IMR-90 (cell line): ENCODE results near the gene SCIN. TPM values are rescaled to one million over a fixed set of nuclear protein-coding genes. Genes with fewer than 3 reads are reported as not detected.

Source experiments
- ATAC-seq: fragments of 200-7000 bp; cut with Tn5 transposase; 2 replicates; pipeline ENCODE4 v1.9.1; 2020; ENCODE audit warnings: low read depth, mild to moderate bottlenecking, moderate library complexity
- BruUV-seq: library from RNA; stranded (reverse); fragments of 400-500 nt; replicated peaks from 2 replicates; lab custom pipeline; 2021; lab: Mats Ljungman, UMichigan
- CTCF ChIA-PET: fragments of 300-600 bp; formaldehyde crosslinking; extraction: SDS; loops from one replicate; lab custom pipeline; 2021; ENCODE audit warnings: antibody characterized with exemption; lab: Yijun Ruan, JAX
- POLR2A ChIA-PET: fragments of 300-600 bp; sonication (Branson Sonifier 250); formaldehyde crosslinking; loops from one replicate; lab custom pipeline; 2022; ENCODE audit warnings: antibody characterized with exemption; ENCODE audit not compliant: unreplicated experiment; lab: Charles Lee
- DNase-seq: peaks from one replicate; pipeline ENCODE4 v3.0.0; 2013
- H2AFZ ChIP-seq: replicated peaks from 2 replicates; pipeline ENCODE3; 2013; ENCODE audit warnings: low read length, mild to moderate bottlenecking; ENCODE audit not compliant: poor library complexity
- H2AK5ac ChIP-seq: 2 replicates; pipeline ENCODE4 v1.6.1; 2013; ENCODE audit warnings: low read depth, low read length, inconsistent platforms
- H2AK9ac ChIP-seq: replicated peaks from 2 replicates; pipeline ENCODE3; 2013; ENCODE audit warnings: mild to moderate bottlenecking, low read depth, low read length, moderate library complexity; ENCODE audit not compliant: poor library complexity
- H2BK120ac ChIP-seq: 2 replicates; pipeline ENCODE4 v1.6.1; 2013; ENCODE audit warnings: low read depth, low read length, inconsistent platforms
- H2BK15ac ChIP-seq: 3 replicates; pipeline ENCODE4 v1.6.1; 2013; ENCODE audit warnings: low read depth, low read length, inconsistent platforms
- H2BK20ac ChIP-seq: 2 replicates; pipeline ENCODE4 v1.6.1; 2013; ENCODE audit warnings: low read depth, mild to moderate bottlenecking, inconsistent platforms, low read length, moderate library complexity
- H2BK5ac ChIP-seq: 2 replicates; pipeline ENCODE4 v1.6.1; 2013; ENCODE audit warnings: mild to moderate bottlenecking, low read depth, low read length, inconsistent platforms; ENCODE audit not compliant: poor library complexity, severe bottlenecking
- H3K14ac ChIP-seq: replicated peaks from 2 replicates; pipeline ENCODE4 v1.6.1; 2013; ENCODE audit warnings: low read depth, low read length, inconsistent platforms
- H3K18ac ChIP-seq: 2 replicates; pipeline ENCODE4 v1.6.1; 2013; ENCODE audit warnings: low read depth, low read length, control low read depth
- H3K23ac ChIP-seq: 2 replicates; pipeline ENCODE4 v1.6.1; 2013; ENCODE audit warnings: low read depth, low read length, inconsistent platforms
- H3K27ac ChIP-seq: 2 replicates; pipeline ENCODE4 v1.5.1; 2013; ENCODE audit warnings: mild to moderate bottlenecking, control low read depth, low read length; ENCODE audit not compliant: insufficient read depth
- H3K27me3 ChIP-seq: 2 replicates; pipeline ENCODE4 v1.6.1; 2013; ENCODE audit warnings: low read length; ENCODE audit not compliant: control insufficient read depth, insufficient read depth
- H3K36me3 ChIP-seq: 2 replicates; pipeline ENCODE4 v1.6.1; 2013; ENCODE audit warnings: low read length, mixed read lengths; ENCODE audit not compliant: control insufficient read depth, insufficient read depth
- H3K4ac ChIP-seq: 2 replicates; pipeline ENCODE4 v1.6.1; 2013; ENCODE audit warnings: low read depth, low read length, inconsistent platforms
- H3K4me1 ChIP-seq: 2 replicates; pipeline ENCODE4 v1.6.1; 2013; ENCODE audit warnings: low read length, mixed read lengths; ENCODE audit not compliant: control insufficient read depth, insufficient read depth
- H3K4me2 ChIP-seq: 2 replicates; pipeline ENCODE4 v1.6.1; 2013; ENCODE audit warnings: low read depth, mild to moderate bottlenecking, control low read depth, low read length, moderate library complexity
- H3K4me3 ChIP-seq: 2 replicates; pipeline ENCODE4 v1.5.1; 2013; ENCODE audit warnings: low read depth, mild to moderate bottlenecking, control low read depth, low read length, moderate library complexity; ENCODE audit not compliant: insufficient read depth
- H3K56ac ChIP-seq: 2 replicates; pipeline ENCODE4 v1.6.1; 2013; ENCODE audit warnings: low read length, inconsistent platforms; ENCODE audit not compliant: insufficient read depth; ENCODE audit errors: extremely low read depth
- H3K79me1 ChIP-seq, 2 experiments: 2 replicates each; pipeline ENCODE4 v1.6.1; 2013; ENCODE audit warnings: low read length in 2 of 2, inconsistent platforms in 1 of 2, low read depth in 1 of 2
- H3K9ac ChIP-seq: 2 replicates; pipeline ENCODE4 v1.6.1; 2013; ENCODE audit warnings: low read depth, low read length, control low read depth
- H3K9me1 ChIP-seq: 2 replicates; pipeline ENCODE4 v1.6.1; 2013; ENCODE audit warnings: low read length, inconsistent platforms; ENCODE audit not compliant: insufficient read depth
- H3K9me3 ChIP-seq: 2 replicates; pipeline ENCODE4 v1.6.1; 2013; ENCODE audit warnings: low read length; ENCODE audit not compliant: control insufficient read depth, insufficient read depth
- H4K20me1 ChIP-seq: 2 replicates; pipeline ENCODE4 v1.6.1; 2013; ENCODE audit warnings: low read length, inconsistent platforms; ENCODE audit not compliant: insufficient read depth
- H4K5ac ChIP-seq: 2 replicates; pipeline ENCODE4 v1.6.1; 2013; ENCODE audit warnings: mild to moderate bottlenecking, low read depth, low read length, control low read depth
- H4K8ac ChIP-seq, 2 experiments: 2 replicates each; pipeline ENCODE4 v1.6.1; 2013; ENCODE audit warnings: low read depth in 2 of 2, low read length in 2 of 2, control low read depth in 1 of 2, inconsistent platforms in 1 of 2
- H4K91ac ChIP-seq: 2 replicates; pipeline ENCODE4 v1.6.1; 2013; ENCODE audit warnings: low read depth, low read length, inconsistent platforms; ENCODE audit not compliant: insufficient read depth
- BHLHE40 ChIP-seq: fragments of 150-350 bp; IDR thresholded peaks from 2 replicates; pipeline ENCODE4 v1.6.1; 2016; ENCODE audit warnings: mild to moderate bottlenecking, low read depth, low read length
- CEBPB ChIP-seq: IDR thresholded peaks from 2 replicates; pipeline ENCODE4 v1.6.1; 2012; ENCODE audit warnings: low read depth, low read length, improper control_type of control experiment
- CHD1 ChIP-seq: IDR thresholded peaks from 2 replicates; pipeline ENCODE4 v1.6.1; 2012; ENCODE audit warnings: low read depth, low read length, improper control_type of control experiment
- CTCF ChIP-seq: conservative IDR thresholded peaks from 2 replicates; pipeline ENCODE4 v1.5.1; 2012; ENCODE audit warnings: mild to moderate bottlenecking, low read depth, low read length, improper control_type of control experiment
- ELK1 ChIP-seq: fragments of 150-350 bp; IDR thresholded peaks from 2 replicates; pipeline ENCODE4 v1.6.1; 2016; ENCODE audit warnings: low read depth, mild to moderate bottlenecking, low read length, moderate library complexity, borderline replicate concordance
- FOS ChIP-seq: fragments of 150-350 bp; IDR thresholded peaks from 2 replicates; pipeline ENCODE4 v1.6.1; 2016; ENCODE audit warnings: low read depth, low read length
- MAFK ChIP-seq: IDR thresholded peaks from 2 replicates; pipeline ENCODE4 v1.6.1; 2012; ENCODE audit warnings: low read depth, low read length, improper control_type of control experiment
- MAZ ChIP-seq: IDR thresholded peaks from 2 replicates; pipeline ENCODE4 v1.6.1; 2012; ENCODE audit warnings: low read depth, mild to moderate bottlenecking, low read length, improper control_type of control experiment, moderate library complexity, borderline replicate concordance
- MXI1 ChIP-seq: IDR thresholded peaks from 2 replicates; pipeline ENCODE4 v1.6.1; 2012; ENCODE audit warnings: low read depth, mild to moderate bottlenecking, low read length, moderate library complexity, borderline replicate concordance
- POLR2A ChIP-seq: IDR thresholded peaks from 2 replicates; pipeline ENCODE4 v1.6.1; 2012; ENCODE audit warnings: mild to moderate bottlenecking, low read depth, low read length
- RAD21 ChIP-seq: IDR thresholded peaks from 2 replicates; pipeline ENCODE4 v1.6.1; 2012; ENCODE audit warnings: low read length, improper control_type of control experiment
- RFX5 ChIP-seq: IDR thresholded peaks from 2 replicates; pipeline ENCODE4 v1.8.0; 2012; ENCODE audit warnings: low read depth, mild to moderate bottlenecking, low read length, moderate library complexity
- SMC3 ChIP-seq: fragments of 150-350 bp; IDR thresholded peaks from 2 replicates; pipeline ENCODE4 v1.6.1; 2016; ENCODE audit warnings: low read depth, mild to moderate bottlenecking, antibody characterized with exemption, low read length, moderate library complexity
- USF2 ChIP-seq: fragments of 150-350 bp; IDR thresholded peaks from 2 replicates; pipeline ENCODE4 v1.6.1; 2017; ENCODE audit warnings: mild to moderate bottlenecking, antibody characterized with exemption, low read length, low read depth
- WGBS, 2 experiments: methylation state at CpG; one replicate each; pipeline versions ENCODE4 v1.1.5 to v1.1.7; 2013; ENCODE audit warnings: missing lambda C conversion rate in 2 of 2; ENCODE audit not compliant: insufficient read length in 1 of 2; ENCODE audit errors: extremely low coverage in 2 of 2; 5-methylcytosine and 5-hydroxymethylcytosine counted together
- dilution Hi-C: fragments of 300-500 bp; cut with HindIII; formaldehyde crosslinking; loops from one replicate; pipeline ENCODE4 v1.14.3; 2018; ENCODE audit warnings: low sequenced_read_pairs; ENCODE audit not compliant: unreplicated experiment
- in situ Hi-C: fragments of 300-500 bp; cut with MboI; formaldehyde crosslinking; loops from 3 replicates; pipeline ENCODE4 v1.14.3; 2019; ENCODE audit warnings: low sequenced_read_pairs, inconsistent platforms, mixed read lengths
- intact Hi-C: fragments of 100-400 bp; cut with micrococcal nuclease; formaldehyde crosslinking; loops from 2 replicates; pipeline ENCODE4 v1.10.0; 2022
- polyA plus RNA-seq, 3 experiments: library from polyadenylated mRNA; depleted of rRNA; stranded (reverse); fragments of >200 nt; gene quantifications; 2 replicates each; pipeline ENCODE4 v1.2.3, GENCODE V29; 2012; ENCODE audit warnings: low replicate concordance in 1 of 3
- total RNA-seq: library from RNA; depleted of rRNA; stranded (reverse); fragments of >200 nt; gene quantifications from 2 replicates; pipeline ENCODE4 v1.2.3, GENCODE V29; 2012

SCIN gene
- total and polyA plus RNA-seq, 2 of the 4 experiments (the other 2 are of a cell fraction), result under 0.01 to 0.05 TPM

- intact Hi-C loops (no loop called here), in situ Hi-C loops (no loop called here), dilution Hi-C loops (no loop called here)
- peak overlapping the region; percentile 5 for H2BK5ac ChIP-seq
- peaks cover 5% of the 10 kb centered on the region for H3K4me1 ChIP-seq
- peak overlapping the region in 1 of 2 experiments; percentile 64; a peak in 1 of 4 replicates for H4K8ac ChIP-seq
- H3K27ac ChIP-seq, result no peak overlapping the region
- peak overlapping the region; percentile 71; the same call in 1 of the 2 replicates for H3K18ac ChIP-seq
- H3K36me3 ChIP-seq, result no peaks in the 10 kb centered on the region
- H2AK9ac ChIP-seq, result no peak overlapping the region
- peaks cover 4% of the 10 kb centered on the region; the same call in 1 of the 2 replicates for H3K9me1 ChIP-seq
- peak; percentile 35 for DNase-seq
- peak overlapping the region; percentile 28 for H3K23ac ChIP-seq
- no peak overlapping the region for H3K4me2 ChIP-seq
- H3K27me3 ChIP-seq, result no peaks in the 10 kb centered on the region
- peak overlapping the region; percentile 75; the same call in 1 of the 2 replicates for H4K91ac ChIP-seq
- BruUV-seq, result no TSS peak
- no peak for TF ChIP-seq MAZ
- TF ChIP-seq ELK1, result no peak
- no peak for TF ChIP-seq USF2
- no peak for TF ChIP-seq MAFK
- no peak for TF ChIP-seq POLR2A
- TF ChIP-seq CTCF, result no peak
- TF ChIP-seq MXI1, result no peak
- no peak for TF ChIP-seq RFX5
- TF ChIP-seq RAD21, result no peak
- no peak for TF ChIP-seq BHLHE40
- TF ChIP-seq CEBPB, result no peak
- TF ChIP-seq SMC3, result no peak
- TF ChIP-seq CHD1, result no peak
- no peak for TF ChIP-seq FOS
- H3K79me1 ChIP-seq, result no peaks in the 10 kb centered on the region
- POLR2A ChIA-PET, result no interaction called here
- no peak overlapping the region for H3K9ac ChIP-seq
- peak overlapping the region; percentile 82 for H2BK120ac ChIP-seq
- no peak overlapping the region for H2AK5ac ChIP-seq
- no peak overlapping the region; the same call in 1 of the 2 replicates for H4K5ac ChIP-seq
- peak overlapping the region; percentile 46 for H2AFZ ChIP-seq
- H3K4ac ChIP-seq, result peak overlapping the region; percentile 90
- WGBS, 2 experiments, result no CpG with 5 or more reads among the region's 1 CpG
- H3K14ac ChIP-seq, result peak overlapping the region; percentile 74
- peak overlapping the region; percentile 77 for H2BK20ac ChIP-seq
- H3K4me3 ChIP-seq, result no peak overlapping the region
- peaks cover 3% of the 10 kb centered on the region; the same call in 1 of the 2 replicates for H3K9me3 ChIP-seq
- H2BK15ac ChIP-seq, result peak overlapping the region; percentile 8; the same call in 1 of the 3 replicates
- no peaks in the 10 kb centered on the region for H4K20me1 ChIP-seq
- 0 out of 2 replicates have a peak overlapping the region, but pooled peaks have one; percentile 26 for H3K56ac ChIP-seq
- CTCF ChIA-PET, result interaction anchor here (1.0 kb wide), 1 partner anchor 40 kb away, joined by 6 read pairs; no protein-coding TSS in a partner anchor
- ATAC-seq, result no peak
These were observed 75.6 kb downstream of the SCIN start for GRCh38 chr7:12646139-12646538.
